Measurements from ENCODE around the gene CAMSAP1. TPM values are rescaled to one million over a fixed set of nuclear protein-coding genes. Genes with fewer than 3 reads are reported as not detected.

Gene CAMSAP1
- total RNA-seq, 2 experiments from 2014 or later: 30.4 to 33.0 TPM

DNA sequence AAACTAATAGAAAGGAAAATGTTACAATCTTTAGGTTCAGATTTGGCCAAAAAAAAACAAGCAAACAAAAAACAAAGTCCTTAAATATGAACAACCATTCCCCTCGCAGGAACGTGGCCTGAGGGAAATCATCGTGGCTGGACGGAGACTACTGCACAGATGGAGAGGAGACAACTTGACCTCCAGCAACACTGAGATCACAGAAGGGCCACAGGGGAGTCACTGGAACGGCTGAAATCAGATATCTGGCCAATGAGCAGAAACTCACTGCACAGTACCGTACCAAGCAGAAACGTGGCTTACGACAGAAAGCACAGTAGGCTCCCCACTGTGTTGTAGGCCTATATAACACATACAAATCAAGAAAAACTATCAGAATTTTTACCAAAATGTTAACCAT, 27.7 kb downstream of the CAMSAP1 start:
- no peak overlapping the region for H2AFZ ChIP-seq (ENCODE audit: low read length)
- BruUV-seq (replicated peaks): no TSS peak
- ChIA-PET CTCF (ENCODE audit: unreplicated experiment) (no interaction called here), POLR2A (no interaction called here)
- H3K9me2 ChIP-seq (ENCODE audit: insufficient read depth, low read length): no peaks in the 10 kb centered on the region
- H3K9me3 ChIP-seq (ENCODE audit: low read length): no peaks in the 10 kb centered on the region
- peaks cover 3% of the 10 kb centered on the region; the same call in 1 of the 2 replicates for H4K20me1 ChIP-seq (ENCODE audit: insufficient read depth, low read length)
- intact Hi-C loops (cut with micrococcal nuclease; ENCODE audit: unreplicated experiment): no loop called here
- no peak for DNase-seq (ENCODE audit: low spot score)
- H3K79me2 ChIP-seq (ENCODE audit: insufficient read depth, low read depth, low read length): peaks cover 14% of the 10 kb centered on the region
- no peak overlapping the region for H3K4me2 ChIP-seq (ENCODE audit: low read length)
- TF ChIP-seq, protein P1, sequence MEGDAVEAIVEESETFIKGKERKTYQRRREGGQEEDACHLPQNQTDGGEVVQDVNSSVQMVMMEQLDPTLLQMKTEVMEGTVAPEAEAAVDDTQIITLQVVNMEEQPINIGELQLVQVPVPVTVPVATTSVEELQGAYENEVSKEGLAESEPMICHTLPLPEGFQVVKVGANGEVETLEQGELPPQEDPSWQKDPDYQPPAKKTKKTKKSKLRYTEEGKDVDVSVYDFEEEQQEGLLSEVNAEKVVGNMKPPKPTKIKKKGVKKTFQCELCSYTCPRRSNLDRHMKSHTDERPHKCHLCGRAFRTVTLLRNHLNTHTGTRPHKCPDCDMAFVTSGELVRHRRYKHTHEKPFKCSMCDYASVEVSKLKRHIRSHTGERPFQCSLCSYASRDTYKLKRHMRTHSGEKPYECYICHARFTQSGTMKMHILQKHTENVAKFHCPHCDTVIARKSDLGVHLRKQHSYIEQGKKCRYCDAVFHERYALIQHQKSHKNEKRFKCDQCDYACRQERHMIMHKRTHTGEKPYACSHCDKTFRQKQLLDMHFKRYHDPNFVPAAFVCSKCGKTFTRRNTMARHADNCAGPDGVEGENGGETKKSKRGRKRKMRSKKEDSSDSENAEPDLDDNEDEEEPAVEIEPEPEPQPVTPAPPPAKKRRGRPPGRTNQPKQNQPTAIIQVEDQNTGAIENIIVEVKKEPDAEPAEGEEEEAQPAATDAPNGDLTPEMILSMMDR (conservative IDR thresholded peaks at IDR 0.05; ENCODE audit: low read length): no peak
- no peak for TF ChIP-seq EZH2phosphoT487 (IDR thresholded peaks at IDR 0.05; ENCODE audit: borderline replicate concordance, low read depth, low read length)
- H3K4me3 ChIP-seq (ENCODE audit: low read depth, low read length, poor library complexity, severe bottlenecking): no peak overlapping the region
- H3K4me1 ChIP-seq (ENCODE audit: insufficient read depth, low read length, poor library complexity, severe bottlenecking): peaks cover 15% of the 10 kb centered on the region
- no peaks in the 10 kb centered on the region for H3K36me3 ChIP-seq (ENCODE audit: insufficient read depth, low read length)
- no peak overlapping the region for H3K27ac ChIP-seq (ENCODE audit: low read depth, low read length, poor library complexity, severe bottlenecking)

DNA sequence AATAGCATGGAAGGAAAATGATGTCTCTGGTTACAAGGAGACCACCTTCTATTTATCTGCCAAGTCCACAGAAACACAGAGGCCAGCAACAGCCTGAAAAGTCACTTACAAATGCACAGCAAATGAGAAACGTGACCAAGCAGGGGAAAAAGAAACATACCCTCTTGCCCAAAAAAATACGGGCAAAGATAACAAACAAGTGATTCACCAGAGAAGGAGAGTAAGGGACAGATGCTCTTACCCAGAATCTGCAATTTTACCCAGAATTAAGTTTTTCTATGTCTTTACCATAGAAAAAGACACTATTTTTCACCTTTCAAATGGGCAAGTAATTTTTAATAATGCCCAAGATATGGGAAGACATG, 28.1 kb downstream of the CAMSAP1 start:
- H3K4me3 ChIP-seq (ENCODE audit: low read depth, low read length, poor library complexity, severe bottlenecking): no peak overlapping the region
- no TSS peak for BruUV-seq (replicated peaks)
- CTCF ChIA-PET (ENCODE audit: unreplicated experiment): no interaction called here
- intact Hi-C loops (cut with micrococcal nuclease; ENCODE audit: unreplicated experiment): no loop called here
- H3K27ac ChIP-seq (ENCODE audit: low read depth, low read length, poor library complexity, severe bottlenecking): no peak overlapping the region
- TF ChIP-seq, protein P1 (conservative IDR thresholded peaks at IDR 0.05; ENCODE audit: low read length): no peak
- no peak for TF ChIP-seq EZH2phosphoT487 (IDR thresholded peaks at IDR 0.05; ENCODE audit: borderline replicate concordance, low read depth, low read length)
- POLR2A ChIA-PET: no interaction called here
- no peak for DNase-seq (ENCODE audit: low spot score)
- no peaks in the 10 kb centered on the region for H3K9me2 ChIP-seq (ENCODE audit: insufficient read depth, low read length)
- H3K9me3 ChIP-seq (ENCODE audit: low read length): no peaks in the 10 kb centered on the region
- no peaks in the 10 kb centered on the region for H3K36me3 ChIP-seq (ENCODE audit: insufficient read depth, low read length)
- H3K4me1 ChIP-seq (ENCODE audit: insufficient read depth, low read length, poor library complexity, severe bottlenecking): peaks cover 15% of the 10 kb centered on the region
- H3K79me2 ChIP-seq (ENCODE audit: insufficient read depth, low read depth, low read length): peaks cover 17% of the 10 kb centered on the region
- peaks cover under 1% of the 10 kb centered on the region; the same call in 1 of the 2 replicates for H4K20me1 ChIP-seq (ENCODE audit: insufficient read depth, low read length)
- H3K4me2 ChIP-seq (ENCODE audit: low read length): no peak overlapping the region
- H2AFZ ChIP-seq (ENCODE audit: low read length): no peak overlapping the region

DNA sequence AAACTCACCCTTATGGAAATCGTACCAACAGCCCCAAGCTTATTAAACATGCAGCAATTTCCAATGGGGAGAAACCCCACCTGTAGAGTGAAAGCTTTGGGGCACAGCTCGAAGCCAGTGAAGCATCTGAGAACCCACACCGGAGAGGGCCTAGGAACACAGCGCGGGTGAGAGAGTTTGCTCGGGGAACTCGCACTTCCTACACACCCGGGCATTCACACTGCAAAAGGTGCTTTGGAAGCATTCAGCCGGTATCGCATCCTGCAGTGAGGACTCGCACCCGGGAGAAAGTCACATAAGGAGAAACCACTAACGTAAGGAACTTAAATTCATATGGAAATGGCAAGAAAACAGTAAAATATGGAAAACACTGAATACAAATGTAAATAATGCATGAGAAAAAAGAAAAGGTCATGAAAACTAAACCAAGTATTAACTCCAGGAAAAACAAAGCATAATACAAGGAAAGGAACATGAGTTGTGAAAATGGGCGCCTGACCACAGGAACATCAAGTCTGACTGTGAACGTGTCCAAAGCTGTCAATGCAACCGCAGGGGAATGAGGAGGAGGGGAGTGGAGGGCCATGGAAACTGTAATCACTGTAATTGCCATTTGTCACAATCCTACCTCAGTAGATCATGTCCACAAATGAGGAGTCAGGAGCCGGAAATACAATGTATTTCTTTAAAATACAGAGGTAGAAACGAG, 28.7 kb downstream of the CAMSAP1 start:
- no TSS peak for BruUV-seq (replicated peaks)
- Histone ChIP-seq H2AFZ (ENCODE audit: low read length) (no peak overlapping the region), H3K36me3 (ENCODE audit: insufficient read depth, low read length) (no peaks in the 10 kb centered on the region), H3K4me1 (ENCODE audit: insufficient read depth, low read length, poor library complexity, severe bottlenecking) (peaks cover 12% of the 10 kb centered on the region), H3K27ac (ENCODE audit: low read depth, low read length, poor library complexity, severe bottlenecking) (no peak overlapping the region), H3K79me2 (ENCODE audit: insufficient read depth, low read depth, low read length) (peaks cover 20% of the 10 kb centered on the region), H3K4me2 (ENCODE audit: low read length) (no peak overlapping the region), H3K9me3 (ENCODE audit: low read length) (no peaks in the 10 kb centered on the region), H4K20me1 (ENCODE audit: insufficient read depth, low read length) (no peaks in the 10 kb centered on the region; the same call in 1 of the 2 replicates), H3K4me3 (ENCODE audit: low read depth, low read length, poor library complexity, severe bottlenecking) (no peak overlapping the region), H3K9me2 (ENCODE audit: insufficient read depth, low read length) (no peaks in the 10 kb centered on the region)
- DNase-seq (ENCODE audit: low spot score): no peak
- intact Hi-C loops (cut with micrococcal nuclease; ENCODE audit: unreplicated experiment): no loop called here
- POLR2A ChIA-PET: no interaction called here
- no peak for TF ChIP-seq EZH2phosphoT487 (IDR thresholded peaks at IDR 0.05; ENCODE audit: borderline replicate concordance, low read depth, low read length)
- TF ChIP-seq, protein P1 (conservative IDR thresholded peaks at IDR 0.05; ENCODE audit: low read length): no peak
- CTCF ChIA-PET (ENCODE audit: unreplicated experiment): no interaction called here

All from OCI-LY7 (cell line).